Testis (tissue), 3 donors: Measurements from ENCODE around the gene IGF1R. TPM values are rescaled to one million over a fixed set of nuclear protein-coding genes. Genes with fewer than 3 reads are reported as not detected.

ENCODE experiments used
- DNase-seq: peaks from one replicate; pipeline ENCODE4 v3.0.0-alpha.2; 2019
- H3K27ac ChIP-seq, 2 donors: fragments of 200-600 bp; sonication (generic); one replicate each; pipeline ENCODE4 v1.5.1; 2019
- H3K27me3 ChIP-seq: fragments of 200-600 bp; sonication (generic); one replicate; pipeline ENCODE4 v1.5.1; 2019
- H3K36me3 ChIP-seq: fragments of 200-600 bp; sonication (generic); one replicate; pipeline ENCODE4 v1.5.1; 2017; ENCODE audit warnings: low read depth; ENCODE audit errors: missing control alignments
- H3K4me1 ChIP-seq: fragments of 200-600 bp; sonication (generic); one replicate; pipeline ENCODE4 v1.5.1; 2019
- H3K4me3 ChIP-seq, 2 donors: fragments of 200-600 bp; sonication (generic); one replicate each; pipeline ENCODE4 v1.5.1; 2017 to 2019
- H3K9me3 ChIP-seq: fragments of 200-600 bp; sonication (generic); one replicate; pipeline ENCODE4 v1.5.1; 2017
- CTCF ChIP-seq, 3 experiments: fragments of 450-650 bp in 2 of 3; fragments of 200-600 bp in 1 of 3; sonication (generic) in 1 of 3; IDR thresholded peaks; one replicate each; pipeline ENCODE4 v1.5.1; 2016 to 2019; ENCODE audit warnings: antibody characterized with exemption in 3 of 3, mild to moderate bottlenecking in 2 of 3, moderate library complexity in 1 of 3
- POLR2A ChIP-seq: fragments of 450-650 bp; IDR thresholded peaks from one replicate; pipeline ENCODE4 v1.6.1; 2017; ENCODE audit warnings: antibody characterized with exemption, mild to moderate bottlenecking, moderate library complexity
- WGBS, 2 donors: methylation state at CpG; one replicate each; pipeline ENCODE4 v1.1.5; 2018; 5-methylcytosine and 5-hydroxymethylcytosine counted together
- intact Hi-C: fragments of 100-400 bp; cut with DNase I; formaldehyde crosslinking; loops from one replicate; pipeline ENCODE4 v1.15.1; 2023; ENCODE audit warnings: low total_unique reads
- polyA plus RNA-seq: library from polyadenylated mRNA; stranded (reverse); fragments of 350-450 nt; fragmentation: Illumina TruSeq; extraction: RNeasy Lipid Tissue Mini Kit (QIAGEN cat#74804); gene quantifications from one replicate; pipeline ENCODE4 v1.2.3, GENCODE V29; 2014; ENCODE audit warnings: low read depth, low replicate concordance; ENCODE audit not compliant: insufficient read depth
- total RNA-seq, 2 donors: library from RNA; depleted of rRNA; stranded (reverse); fragments of >200 nt; gene quantifications; one replicate each; pipeline ENCODE4 v1.2.3, GENCODE V29; 2016

The IGF1R gene
- total and polyA plus RNA-seq, 3 donors from 2014 or later, result 25.8 to 172 (median 157) TPM

- peaks cover 25% of the 10 kb centered on the region for H3K4me1 ChIP-seq
- H3K27ac ChIP-seq, result no peak overlapping the region
- no peak overlapping the region for H3K4me3 ChIP-seq
- no peaks in the 10 kb centered on the region for H3K36me3 ChIP-seq
- intact Hi-C loops, result no loop called here
- TF ChIP-seq POLR2A (no peak), CTCF (IDR thresholded peaks at IDR 0.05) (no peak)
- no peaks in the 10 kb centered on the region for H3K9me3 ChIP-seq
- H3K27me3 ChIP-seq, result no peaks in the 10 kb centered on the region
- no peak for DNase-seq
- WGBS, 2 donors, result 32 to 66% methylated on average over 3 of the region's 3 CpGs
These were observed 11.7 kb downstream of the IGF1R start for GRCh38 chr15:98660055-98660454.

GRCh38 chr15:98663045-98663444 lies 14.7 kb downstream of the IGF1R start:
- H3K4me3 ChIP-seq, result no peak overlapping the region
- no peak for DNase-seq
- H3K27ac ChIP-seq, result no peak overlapping the region
- peaks cover 28% of the 10 kb centered on the region for H3K4me1 ChIP-seq
- intact Hi-C loops, result no loop called here
- 82 to 97% methylated on average over 6 of the region's 6 CpGs for WGBS, 2 donors
- TF ChIP-seq POLR2A (no peak), CTCF (IDR thresholded peaks at IDR 0.05) (no peak)
- H3K27me3 ChIP-seq, result no peaks in the 10 kb centered on the region
- H3K36me3 ChIP-seq, result no peaks in the 10 kb centered on the region
- no peaks in the 10 kb centered on the region for H3K9me3 ChIP-seq

GRCh38 chr15:98663606-98664005 lies 15.3 kb downstream of the IGF1R start:
- no peak overlapping the region for H3K27ac ChIP-seq
- H3K4me1 ChIP-seq, result peaks cover 28% of the 10 kb centered on the region
- no peak for DNase-seq
- no peak overlapping the region for H3K4me3 ChIP-seq
- no peaks in the 10 kb centered on the region for H3K27me3 ChIP-seq
- H3K9me3 ChIP-seq, result no peaks in the 10 kb centered on the region
- intact Hi-C loops, result no loop called here
- no peak for TF ChIP-seq POLR2A
- TF ChIP-seq CTCF (IDR thresholded peaks at IDR 0.05), result no peak
- H3K36me3 ChIP-seq, result no peaks in the 10 kb centered on the region
- WGBS, 2 donors, result 57 to 79% methylated on average over 3 to 8 of the region's 8 CpGs

- Histone ChIP-seq H3K4me3 (no peak overlapping the region), H3K27ac (no peak overlapping the region), H3K9me3 (no peaks in the 10 kb centered on the region), H3K27me3 (no peaks in the 10 kb centered on the region), H3K4me1 (peaks cover 22% of the 10 kb centered on the region), H3K36me3 (no peaks in the 10 kb centered on the region)
- intact Hi-C loops, result no loop called here
- WGBS, 2 donors, result 67 to 81% methylated on average over 6 of the region's 6 CpGs
- no peak for TF ChIP-seq POLR2A
- TF ChIP-seq CTCF (IDR thresholded peaks at IDR 0.05), result no peak
- DNase-seq, result no peak
These were observed 18.1 kb downstream of the IGF1R start for GRCh38 chr15:98666441-98666840.

GRCh38 chr15:98666841-98667240 lies 18.5 kb downstream of the IGF1R start:
- WGBS, 2 donors, result 79% methylated on average over 7 of the region's 7 CpGs
- intact Hi-C loops, result no loop called here
- no peak for TF ChIP-seq POLR2A
- no peak for TF ChIP-seq CTCF (IDR thresholded peaks at IDR 0.05)
- Histone ChIP-seq H3K36me3 (no peaks in the 10 kb centered on the region), H3K4me1 (peaks cover 21% of the 10 kb centered on the region), H3K9me3 (no peaks in the 10 kb centered on the region), H3K27ac (no peak overlapping the region), H3K27me3 (no peaks in the 10 kb centered on the region), H3K4me3 (no peak overlapping the region)
- DNase-seq, result peak; percentile 9
